Fibroblast of the conjunctiva (primary cell): ENCODE measurements around the gene SLCO2A1.

ENCODE experiments used
- DNase-seq: peaks from one replicate; pipeline ENCODE4 v3.0.0-alpha.2; 2010; ENCODE audit warnings: low read depth

SLCO2A1 gene

DNA sequence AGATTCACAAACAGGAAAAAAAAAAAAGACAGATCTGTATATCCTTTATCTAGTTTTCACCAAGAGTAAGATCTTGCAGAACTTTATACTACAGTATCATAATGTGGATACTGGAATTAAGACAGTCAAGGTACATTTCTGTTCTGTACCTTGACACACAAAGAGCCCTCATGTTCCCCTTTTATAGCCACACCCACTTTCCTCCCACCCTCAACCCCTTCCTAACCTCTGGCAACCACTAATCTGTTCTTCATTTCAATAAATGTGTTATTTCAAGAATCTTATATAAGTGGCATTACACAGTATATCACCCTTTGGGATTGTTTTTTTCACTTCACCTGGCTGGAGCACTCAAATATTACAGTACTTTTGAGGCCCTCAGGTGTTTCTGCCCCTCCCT is 130.4 kb downstream of the SLCO2A1 start:
- DNase-seq, result no peak

DNA sequence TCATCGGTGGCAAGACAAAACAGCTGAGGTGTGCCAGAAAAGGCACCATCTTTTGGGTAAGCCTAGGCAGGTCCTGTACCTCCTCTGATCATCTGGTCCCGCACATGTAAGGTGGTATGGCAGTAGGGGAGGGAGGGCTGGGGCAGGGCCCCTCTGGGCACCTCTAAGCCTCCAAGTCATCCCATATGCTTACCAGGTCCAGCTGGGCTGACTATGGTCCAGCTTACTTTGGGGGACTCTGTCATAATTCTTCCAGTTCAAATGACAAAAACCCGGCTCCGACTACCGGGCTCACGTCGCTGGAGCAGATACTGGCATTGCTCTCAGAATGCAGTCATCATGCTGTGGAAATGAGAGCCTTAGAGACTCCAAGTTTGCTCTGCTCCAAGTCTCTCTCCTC is 132.2 kb downstream of the SLCO2A1 start:
- no peak for DNase-seq

DNA sequence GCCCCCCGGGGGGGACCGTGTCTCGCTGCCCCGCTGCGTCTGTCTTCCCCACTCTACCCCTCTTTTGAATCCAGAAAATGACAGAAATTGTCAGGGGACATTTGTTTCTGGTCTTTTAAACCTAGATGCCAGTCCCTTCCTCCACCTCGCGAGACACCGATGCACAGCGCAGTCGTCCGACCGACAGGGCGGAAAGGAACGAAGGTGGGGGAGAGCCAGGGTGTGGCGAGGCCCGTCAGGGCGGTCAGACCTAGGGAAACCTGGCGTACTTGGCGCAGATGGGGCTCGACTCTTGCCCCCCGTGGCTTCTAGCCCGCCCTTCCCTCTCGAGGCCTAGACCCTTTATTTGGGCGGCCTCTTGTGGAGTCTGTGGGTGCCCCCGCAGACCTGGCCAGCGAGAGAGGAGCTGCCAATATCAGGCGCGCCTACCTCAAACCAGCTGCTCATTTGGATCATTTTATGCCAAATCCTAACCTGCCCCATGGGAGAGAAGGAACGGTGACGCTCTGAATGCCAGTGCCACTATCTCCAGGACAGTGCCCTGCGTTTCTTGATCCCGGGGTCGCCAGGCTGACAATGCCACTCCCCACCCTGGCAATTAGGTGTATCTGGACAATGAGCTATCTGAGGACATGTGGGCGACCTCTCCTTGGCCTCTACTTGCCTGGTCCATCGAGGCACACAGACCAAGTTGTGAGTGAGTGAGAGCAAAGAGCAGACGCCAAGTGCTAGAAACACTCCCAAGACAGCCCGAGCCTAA is 133.5 kb downstream of the SLCO2A1 start:
- no peak for DNase-seq

DNA sequence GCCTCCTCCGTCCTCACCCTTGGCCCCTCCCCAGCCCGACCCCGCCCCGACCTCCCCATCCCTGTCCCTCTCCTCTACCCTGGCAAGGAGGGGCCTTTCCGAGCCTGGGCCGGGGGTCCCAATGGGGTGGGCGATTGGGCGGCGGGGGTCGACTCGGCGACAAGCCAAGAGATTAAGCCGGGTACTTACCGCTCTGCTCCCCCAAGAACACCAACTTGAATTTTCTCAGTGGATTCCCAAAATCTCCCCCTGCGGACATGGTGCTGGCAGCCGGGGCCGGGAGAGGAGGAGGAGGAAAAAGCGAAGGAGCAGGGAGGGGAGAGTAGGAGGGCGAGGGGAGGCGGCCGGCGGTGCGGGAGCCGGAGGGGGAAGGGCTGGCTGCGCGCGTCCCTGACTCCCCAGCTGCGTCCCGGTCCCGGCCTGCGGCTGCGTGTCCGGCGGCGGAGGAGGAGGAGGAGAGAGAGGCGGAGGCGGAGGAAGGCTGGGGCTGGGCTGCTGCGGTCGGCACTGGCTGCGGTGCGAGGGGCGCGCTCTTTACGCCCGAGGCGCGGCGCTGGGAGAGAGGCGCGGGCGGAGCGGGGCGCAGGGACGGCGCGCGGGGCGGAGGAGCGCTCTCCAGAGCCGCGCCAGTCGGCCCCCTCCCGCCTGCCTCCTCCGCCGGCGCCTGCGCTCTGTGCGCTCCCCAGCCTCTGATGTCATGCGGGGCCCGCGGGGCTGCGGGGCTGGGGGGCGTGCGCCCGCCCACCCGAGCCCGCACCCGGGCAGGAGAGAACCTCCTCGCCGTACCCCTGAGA is 134.3 kb downstream of the SLCO2A1 start, which contains the start of gene RAB6B:
RAB6B (minus strand) TSS at position 675 of the 794 bp plus-strand sequence; CDS start at position 259, 416 bp downstream.
- no peak for DNase-seq

DNA sequence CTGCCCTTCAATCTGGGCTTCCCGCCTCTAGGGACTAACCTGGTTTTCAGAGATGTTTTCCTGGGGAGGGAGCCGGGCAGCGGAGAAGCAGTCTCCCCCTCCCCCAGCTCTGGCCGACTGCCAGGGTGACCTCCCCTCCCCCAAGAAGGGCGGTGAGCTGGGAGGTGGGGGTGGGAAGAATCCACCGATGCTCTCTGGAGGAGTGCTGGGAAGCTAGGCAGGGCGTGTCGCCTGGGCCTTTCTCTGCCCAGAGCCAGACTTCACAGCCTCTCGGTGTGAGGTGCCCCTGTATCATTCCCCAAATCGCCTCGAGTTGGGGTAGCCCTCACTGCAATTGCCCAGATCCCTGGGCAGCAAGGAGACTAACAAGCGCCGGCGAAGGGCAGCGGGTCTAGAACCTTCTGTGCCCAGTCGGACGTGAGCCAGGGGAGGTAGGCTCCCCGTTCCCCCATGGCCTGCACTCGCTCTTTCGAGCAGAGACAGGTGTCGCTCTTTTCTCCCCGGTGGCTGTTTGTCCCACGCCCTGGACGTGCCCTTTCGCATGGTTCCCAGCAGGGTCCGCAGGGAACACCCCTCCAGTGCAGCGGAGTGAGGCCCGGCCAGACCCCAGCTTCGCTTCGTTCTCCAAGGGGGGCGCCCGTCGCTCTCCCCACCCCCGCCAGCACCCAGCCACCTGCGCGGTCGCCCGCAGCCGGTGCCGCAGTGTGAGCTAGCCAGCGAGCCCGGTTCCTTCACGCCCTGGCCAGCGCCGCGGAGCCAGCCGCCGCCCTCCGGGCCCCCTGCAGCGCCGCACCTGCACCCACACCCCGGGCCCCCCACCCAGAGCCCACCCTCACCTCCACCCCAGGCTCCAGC is 135.1 kb downstream of the SLCO2A1 start:
- no peak for DNase-seq

DNA sequence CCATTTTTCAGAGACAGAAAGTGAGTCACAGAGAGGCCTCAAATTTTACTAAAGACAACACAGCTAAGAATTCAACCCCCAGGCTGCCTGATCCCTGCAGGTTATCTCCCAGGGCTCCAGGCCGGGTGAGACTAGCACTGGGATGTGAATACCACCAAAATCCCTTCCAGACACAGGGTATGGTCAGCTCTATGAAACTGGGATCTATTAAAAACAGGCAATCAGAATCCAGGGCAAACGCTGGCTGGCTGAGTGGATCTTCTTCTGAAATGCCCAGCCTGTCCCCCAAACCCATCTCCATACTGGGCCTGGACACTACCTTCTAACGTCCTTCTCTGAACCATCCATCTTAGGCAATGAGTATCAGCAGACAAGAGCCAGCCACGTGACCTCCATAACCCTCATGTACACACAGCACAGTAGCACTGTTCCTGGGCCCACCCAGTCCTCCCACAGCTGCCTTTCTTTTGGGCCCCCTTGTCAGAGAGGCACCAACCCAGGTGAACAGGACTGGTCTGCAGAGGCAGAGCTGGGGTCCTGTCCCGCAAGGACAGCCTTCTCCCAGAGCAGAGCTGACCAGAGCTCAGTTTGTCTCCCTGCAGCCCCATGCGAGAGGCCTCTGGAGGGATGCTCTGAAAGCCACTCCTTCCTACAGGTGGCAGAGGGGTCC is 135.9 kb downstream of the SLCO2A1 start:
- DNase-seq, result no peak

DNA sequence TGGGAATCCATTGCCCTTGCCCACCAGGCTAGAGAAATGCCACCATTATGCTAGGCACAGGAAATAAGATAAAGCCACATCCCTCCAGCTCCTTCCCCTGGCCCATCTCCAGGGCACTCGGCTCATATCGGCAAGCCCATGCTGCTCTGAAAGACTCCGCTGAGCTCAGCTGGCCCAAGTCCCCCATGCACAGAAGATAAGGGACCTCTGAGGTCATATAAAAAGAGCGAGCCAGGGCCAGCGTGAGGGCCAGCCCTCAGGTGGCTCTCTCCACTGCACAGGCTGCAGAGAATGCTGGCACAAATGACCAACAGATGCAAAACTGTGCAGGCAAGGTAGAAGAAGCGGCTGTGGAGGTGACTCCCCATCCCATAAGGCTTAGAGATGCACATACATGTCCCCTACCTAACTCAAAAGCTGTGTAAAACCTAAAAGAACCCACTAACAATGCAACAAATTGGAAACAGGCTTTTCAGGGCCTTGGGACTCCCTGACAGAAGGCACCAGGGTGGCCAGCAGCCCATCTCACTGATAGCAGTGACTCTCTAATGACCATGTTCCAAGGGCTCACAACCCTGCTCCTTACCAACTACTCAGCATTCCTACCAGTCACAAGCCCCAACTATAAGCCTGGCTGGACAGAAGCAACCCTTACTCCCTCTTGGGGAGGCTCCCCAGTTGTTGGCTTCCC is 137.0 kb downstream of the SLCO2A1 start:
- DNase-seq, result no peak

DNA sequence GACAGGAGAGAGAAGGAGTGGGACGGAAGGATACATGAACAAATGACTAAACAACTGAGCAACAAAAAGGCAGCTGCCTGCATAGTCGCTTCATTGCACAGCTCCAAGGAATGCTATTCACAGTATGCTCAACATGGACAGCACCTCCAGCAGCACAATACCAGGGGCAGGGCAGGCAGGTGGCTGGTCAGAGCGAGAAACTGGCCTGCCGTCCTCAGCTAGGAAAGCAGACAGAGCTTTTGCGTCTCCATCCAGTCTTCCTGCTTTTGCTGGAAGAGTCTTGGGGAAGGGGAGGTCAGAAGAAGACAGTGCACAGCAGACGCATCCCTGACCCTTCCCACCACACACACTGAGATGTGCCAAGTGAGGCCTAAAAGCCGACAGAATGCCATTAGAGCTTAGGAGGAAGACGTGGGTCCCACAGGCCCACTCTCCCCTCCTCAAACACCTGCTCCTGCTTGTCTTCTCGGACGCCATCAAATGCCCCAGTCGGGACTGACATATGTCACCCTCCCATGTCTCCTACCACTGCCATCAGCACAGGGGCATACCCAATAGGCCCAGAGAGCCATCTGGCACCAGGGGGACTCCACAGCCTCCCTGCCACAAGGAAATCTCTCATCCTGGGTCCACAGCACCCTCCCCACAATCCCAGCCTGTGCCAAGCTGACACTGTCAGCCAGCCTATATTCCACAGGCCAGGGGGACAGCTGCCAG is 137.9 kb downstream of the SLCO2A1 start:
- no peak for DNase-seq

DNA sequence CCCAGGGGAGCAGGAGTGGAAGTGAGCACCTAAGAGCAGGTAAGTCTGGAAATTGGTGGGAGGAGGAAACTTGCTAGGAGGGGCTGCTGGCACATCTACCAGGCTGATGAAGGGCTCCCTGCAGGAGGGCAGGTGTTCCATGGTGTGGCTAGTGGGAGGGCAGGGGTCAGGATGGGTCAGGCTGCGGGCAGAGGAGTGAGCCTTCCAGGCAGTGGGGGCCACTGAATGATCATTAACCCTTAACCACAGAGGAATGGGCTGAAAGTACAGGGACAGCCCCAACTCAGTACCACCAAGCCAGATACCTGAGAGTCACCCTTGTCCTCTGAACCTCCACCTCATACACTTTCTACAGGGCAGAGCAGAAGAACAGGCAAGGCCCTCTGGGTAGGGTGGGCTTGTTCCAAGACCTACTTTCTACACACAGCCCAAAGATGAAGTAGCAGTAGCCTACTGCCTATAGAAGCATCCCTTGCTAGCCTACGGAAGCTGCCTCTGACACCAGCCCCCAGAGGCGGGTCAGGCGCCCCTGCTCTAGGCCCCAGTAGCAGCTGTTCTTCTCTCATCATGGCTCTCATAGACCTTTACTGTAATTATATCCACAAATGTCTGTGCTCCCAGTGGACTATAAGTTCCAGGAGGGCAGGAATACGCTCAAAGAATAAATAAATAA is 138.6 kb downstream of the SLCO2A1 start:
- no peak for DNase-seq

DNA sequence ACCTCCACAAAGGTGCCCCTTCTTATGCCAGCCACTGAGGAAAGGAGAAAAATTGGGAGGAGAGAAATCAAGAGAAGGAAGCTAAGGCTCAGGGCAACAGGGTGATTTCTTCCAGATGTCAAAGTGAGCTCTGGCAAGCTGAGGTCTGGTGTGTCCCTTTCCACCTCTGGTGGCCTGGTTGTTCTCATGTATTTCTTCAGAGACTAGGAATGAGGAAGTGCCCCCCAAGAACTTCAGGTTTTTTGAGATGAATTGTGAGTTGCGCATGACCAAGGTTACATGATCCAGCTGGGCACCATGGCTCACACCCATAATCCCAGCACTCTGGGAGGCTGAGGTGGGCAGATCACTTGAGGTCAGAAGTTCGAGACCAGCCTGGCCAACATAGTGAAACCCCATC is 139.7 kb downstream of the SLCO2A1 start:
- no peak for DNase-seq

DNA sequence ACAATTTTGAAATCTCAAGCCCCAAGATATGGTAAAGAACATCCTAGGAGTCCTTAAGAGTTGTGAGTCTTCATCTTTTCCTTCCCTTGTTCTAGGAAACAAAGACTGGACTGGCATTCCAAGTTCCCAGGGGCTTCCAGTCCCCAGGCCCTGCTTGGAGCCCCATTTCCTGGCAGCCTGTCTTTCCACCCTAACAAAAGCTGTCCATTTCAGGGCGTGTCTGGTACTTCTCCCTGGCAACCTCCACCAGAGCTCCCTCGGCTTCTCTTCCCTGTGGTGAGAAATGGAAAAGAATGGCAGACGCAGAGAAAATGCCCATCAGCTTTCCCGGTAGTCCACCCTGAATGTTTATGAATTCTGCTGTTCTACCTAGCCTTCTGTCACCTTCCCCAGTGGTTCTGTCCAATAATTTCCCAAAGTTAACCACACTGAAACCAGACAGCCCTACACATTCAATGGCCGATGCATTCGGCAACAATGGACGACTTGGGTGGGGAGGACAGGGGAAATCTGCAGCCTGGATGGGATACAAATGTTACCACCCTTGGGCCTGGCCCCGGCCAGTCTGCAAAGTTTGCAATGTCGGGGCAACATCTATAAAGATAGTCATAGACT is 140.9 kb downstream of the SLCO2A1 start:
- no peak for DNase-seq

DNA sequence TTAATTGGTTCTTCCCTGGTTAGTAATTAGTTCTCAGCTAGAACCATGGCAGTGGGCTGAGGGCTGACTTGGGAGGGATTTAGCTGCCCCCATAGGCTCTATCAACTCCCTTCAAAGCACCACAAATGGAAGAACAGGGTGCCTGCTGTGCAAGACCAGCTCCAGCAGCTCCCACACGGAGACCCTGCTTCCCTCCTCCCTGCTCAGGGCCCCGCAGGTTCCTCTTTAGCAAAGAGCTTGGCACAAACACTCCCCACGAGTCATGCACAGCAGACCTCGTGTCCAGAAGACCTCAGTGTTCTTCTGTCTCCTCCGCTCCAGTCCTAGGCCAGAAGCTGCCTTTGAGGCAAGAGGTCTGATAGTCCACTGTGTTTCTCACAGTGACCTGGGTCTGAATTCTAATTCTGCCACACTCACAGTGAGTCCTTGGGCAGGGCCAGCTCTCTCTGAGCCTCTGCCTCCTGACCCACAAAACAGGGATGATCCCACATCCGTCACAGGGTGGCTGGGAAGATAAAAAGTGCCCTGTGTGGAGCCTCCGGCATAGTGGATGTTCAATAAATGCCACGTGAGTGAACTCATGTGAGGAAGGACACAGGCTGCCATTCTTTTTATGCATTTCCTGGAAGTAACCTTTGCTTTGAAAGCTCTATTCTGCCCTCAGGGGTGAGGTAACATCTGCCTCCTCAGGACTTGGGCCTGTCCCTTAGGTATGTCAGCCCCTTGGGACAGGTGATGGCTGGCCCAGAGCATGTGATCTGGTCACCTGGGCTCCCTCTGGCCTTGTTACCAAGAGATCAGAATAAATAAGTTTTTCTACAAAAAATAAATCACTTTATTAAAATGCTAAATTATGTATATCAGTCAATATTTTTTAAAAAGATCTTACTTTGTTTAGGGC is 141.7 kb downstream of the SLCO2A1 start:
- no peak for DNase-seq

DNA sequence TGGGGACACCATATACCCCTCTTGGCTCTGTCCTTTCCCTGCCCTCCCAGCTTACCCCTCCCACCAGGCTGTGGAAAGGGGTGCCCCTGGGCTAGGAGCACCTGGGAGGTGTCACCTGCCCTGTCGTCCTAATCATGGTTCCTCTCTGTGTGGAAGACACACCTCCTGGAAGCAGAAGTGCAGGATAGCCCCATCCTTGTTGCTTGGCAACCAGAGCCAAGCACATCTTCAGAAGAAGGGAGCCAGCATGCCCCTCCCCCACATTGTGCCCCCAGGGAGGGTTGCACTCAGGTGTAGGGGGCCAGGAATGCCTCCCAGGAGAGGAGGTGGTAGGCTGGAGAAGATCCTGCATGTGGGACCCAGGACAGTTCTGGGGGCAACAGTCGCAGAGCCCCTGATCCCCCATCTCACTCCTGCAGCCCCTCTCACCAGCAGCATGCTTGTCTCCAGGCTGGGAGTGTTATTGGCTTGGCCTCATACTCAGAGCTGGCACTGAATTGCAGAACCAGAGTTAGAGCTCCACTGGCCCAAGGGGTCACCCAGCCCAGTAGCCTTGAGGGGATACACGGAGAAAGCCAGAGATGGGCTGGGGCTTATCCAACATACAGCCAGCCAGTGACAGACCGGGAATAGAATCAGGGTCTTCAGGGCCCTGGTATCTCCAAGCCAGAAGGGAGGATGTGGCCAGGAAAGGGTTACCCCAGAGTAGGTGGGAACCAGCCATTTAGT is 142.5 kb downstream of the SLCO2A1 start:
- no peak for DNase-seq

DNA sequence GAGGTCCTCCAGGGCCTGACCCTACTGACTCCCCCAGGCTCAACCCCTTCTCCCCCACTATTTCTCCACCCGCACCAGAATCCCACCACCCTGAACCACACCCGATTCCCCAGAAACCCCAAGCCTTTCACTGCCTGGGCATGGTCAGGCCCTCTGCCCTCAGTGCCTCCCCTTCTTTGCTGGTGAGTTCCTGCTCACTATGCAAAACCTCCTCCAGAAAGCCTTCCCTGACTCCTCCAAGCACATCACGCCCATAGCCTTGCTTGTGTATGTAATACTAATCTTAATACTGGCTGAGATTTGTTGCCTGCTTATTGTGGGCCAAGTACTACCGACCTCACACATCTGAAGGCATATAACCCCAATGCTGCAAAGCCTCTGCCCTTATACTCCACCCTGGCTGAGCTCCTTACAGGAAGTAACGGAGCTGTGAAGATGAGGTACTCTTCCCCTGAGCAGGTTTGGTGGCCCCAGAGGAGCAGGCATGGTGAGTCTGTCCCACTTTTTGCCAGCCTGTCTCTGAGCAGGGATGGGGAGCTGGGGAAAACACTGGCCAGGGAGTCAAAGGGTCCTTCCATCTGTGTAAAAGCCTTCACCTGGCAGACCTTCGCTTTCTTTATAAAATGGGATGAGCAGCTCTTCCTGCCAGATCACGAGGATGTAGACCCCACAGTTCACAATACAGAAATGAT is 143.5 kb downstream of the SLCO2A1 start:
- DNase-seq, result no peak

DNA sequence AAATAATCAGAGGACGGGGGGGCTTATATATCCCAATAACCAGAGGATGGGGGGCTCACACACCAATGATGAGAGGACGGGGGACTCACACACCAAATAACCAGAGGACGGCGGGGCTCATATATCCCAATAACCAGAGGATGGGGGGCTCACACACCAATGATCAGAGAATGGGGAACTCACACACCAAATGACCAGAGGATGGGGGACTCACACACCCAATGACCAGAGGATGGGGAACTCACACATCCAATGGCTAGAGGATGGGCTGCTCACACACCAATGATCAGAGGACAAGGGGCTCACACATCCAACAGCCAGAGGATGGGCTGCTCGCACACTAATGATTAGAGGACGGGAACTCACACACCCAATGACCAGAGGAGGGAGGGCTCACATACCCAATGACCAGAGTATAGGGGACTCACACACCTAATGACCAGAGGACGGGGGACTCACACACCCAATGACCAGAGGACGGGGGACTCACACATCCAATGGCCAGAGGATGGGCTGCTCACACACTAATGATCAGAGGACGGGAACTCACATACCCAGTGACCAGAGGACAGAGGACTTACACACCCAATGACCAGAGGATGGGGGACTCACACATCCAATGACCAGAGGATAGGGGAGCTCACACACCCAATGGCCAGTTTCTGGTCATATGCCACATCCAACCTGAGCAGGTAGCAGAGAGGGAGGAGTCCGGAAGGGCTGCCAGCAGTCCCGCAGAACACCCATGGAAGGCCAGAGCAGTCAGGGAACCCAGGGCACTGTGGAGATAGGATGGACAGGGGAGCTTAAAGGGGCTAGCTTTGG is 144.6 kb downstream of the SLCO2A1 start:
- no peak for DNase-seq
